HepG2 (cell line): ENCODE results near the gene FRS2. TPM values are rescaled to one million over a fixed set of nuclear protein-coding genes. Genes with fewer than 3 reads are reported as not detected.

ENCODE experiments used
- HDAC1 ChIP-seq: sonication (generic); formaldehyde crosslinking; IDR thresholded peaks from 2 replicates; pipeline ENCODE4 v1.5.1; 2020; ENCODE audit warnings: mild to moderate bottlenecking, missing genetic modification reagents
- HNRNPK ChIP-seq: fragments of 200-400 bp; formaldehyde crosslinking; IDR thresholded peaks from 2 replicates; pipeline ENCODE4 v1.6.1; 2018; ENCODE audit warnings: low read length, low read depth, moderate library complexity, mild to moderate bottlenecking; ENCODE audit not compliant: poor library complexity, severe bottlenecking
- MEIS2 ChIP-seq: sonication (generic); formaldehyde crosslinking; IDR thresholded peaks from 2 replicates; pipeline ENCODE4 v1.9.0; 2021; ENCODE audit warnings: mild to moderate bottlenecking, missing genetic modification reagents
- PCBP1 ChIP-seq: fragments of 200-400 bp; formaldehyde crosslinking; IDR thresholded peaks from 2 replicates; pipeline ENCODE4 v1.6.1; 2017; ENCODE audit warnings: mild to moderate bottlenecking, low read depth, low read length, borderline replicate concordance
- PHF5A ChIP-seq: IDR thresholded peaks from one replicate; pipeline ENCODE4 v1.6.1; 2018; ENCODE audit warnings: low read depth, missing genetic modification reagents; ENCODE audit not compliant: unreplicated experiment
- XBP1 ChIP-seq: sonication (generic); formaldehyde crosslinking; IDR thresholded peaks from 2 replicates; pipeline ENCODE4 v1.5.0; 2020; ENCODE audit warnings: missing genetic modification reagents
- ZFP82 ChIP-seq: sonication (generic); formaldehyde crosslinking; IDR thresholded peaks from 2 replicates; pipeline ENCODE4 v1.5.1; 2020; ENCODE audit warnings: mild to moderate bottlenecking, missing genetic modification reagents, borderline replicate concordance
- ZNF350 ChIP-seq: sonication (generic); formaldehyde crosslinking; IDR thresholded peaks from 2 replicates; pipeline ENCODE4 v1.4.0; 2020; ENCODE audit warnings: mild to moderate bottlenecking, low read depth, missing genetic modification reagents, borderline replicate concordance
- ZNF547 ChIP-seq: sonication (generic); formaldehyde crosslinking; IDR thresholded peaks from 2 replicates; pipeline ENCODE4 v1.5.1; 2020; ENCODE audit warnings: mild to moderate bottlenecking, missing genetic modification reagents
- ZNF569 ChIP-seq: sonication (generic); formaldehyde crosslinking; IDR thresholded peaks from 2 replicates; pipeline ENCODE4 v1.5.0; 2020; ENCODE audit warnings: mild to moderate bottlenecking, missing genetic modification reagents, moderate library complexity, borderline replicate concordance
- ZNF607 ChIP-seq: sonication (generic); formaldehyde crosslinking; IDR thresholded peaks from 2 replicates; pipeline ENCODE4 v1.5.1; 2020; ENCODE audit warnings: missing genetic modification reagents, mild to moderate bottlenecking, borderline replicate concordance
- ZNF7 ChIP-seq: IDR thresholded peaks from 2 replicates; pipeline ENCODE4 v1.6.1; 2016; ENCODE audit warnings: missing biosample characterization, missing genetic modification reagents
- ZNF841 ChIP-seq: sonication (generic); formaldehyde crosslinking; IDR thresholded peaks from 2 replicates; pipeline ENCODE4 v1.8.1; 2023; ENCODE audit warnings: missing genetic modification reagents, borderline replicate concordance
- ZSCAN21 ChIP-seq: sonication (generic); formaldehyde crosslinking; IDR thresholded peaks from 2 replicates; pipeline ENCODE4 v1.8.0; 2022; ENCODE audit warnings: mild to moderate bottlenecking, missing genetic modification reagents, moderate library complexity, borderline replicate concordance
- polyA plus RNA-seq, 8 experiments: library from polyadenylated mRNA; depleted of rRNA in 3 of 8; stranded (reverse) in 7 of 8; unstranded in 1 of 8; fragments of >200 nt; fragmentation: Illumina TruSeq in 4 of 8; extraction: Trizol in 4 of 8; gene quantifications; 2 replicates each; pipeline versions ENCODE4 v1.2.1 to v1.2.3, GENCODE V29; 2011 to 2016; ENCODE audit warnings: low read depth in 4 of 8, missing spikeins in 1 of 8, mixed read lengths in 1 of 8; ENCODE audit not compliant: insufficient read depth in 1 of 8
- total RNA-seq, 5 experiments: library from RNA; depleted of rRNA; stranded (reverse); fragments of >200 nt; fragmentation: Illumina TruSeq; extraction: Trizol; gene quantifications; 2 replicates each; pipeline ENCODE4 v1.2.3, GENCODE V29; 2016; ENCODE audit warnings: low read depth in 1 of 5
- TF ChIP-seq, protein P1 (sequence below), 2 experiments: sonication (generic) in 1 of 2; formaldehyde crosslinking in 1 of 2; IDR thresholded peaks; 2 replicates each; pipeline versions ENCODE4 v1.5.1 to v1.6.1; 2011 to 2020; ENCODE audit warnings: borderline replicate concordance in 1 of 2, low read depth in 1 of 2, low read length in 1 of 2, mild to moderate bottlenecking in 1 of 2, missing genetic modification reagents in 1 of 2, moderate library complexity in 1 of 2
- TF ChIP-seq, protein P2 (sequence below): fragments of 450-650 bp; IDR thresholded peaks from 2 replicates; pipeline ENCODE4 v1.6.1; 2017
- TF ChIP-seq, protein P3 (sequence below): sonication (generic); formaldehyde crosslinking; IDR thresholded peaks from 2 replicates; pipeline ENCODE4 v1.4.0; 2020; ENCODE audit warnings: missing genetic modification reagents
- TF ChIP-seq, protein P4 (sequence below): sonication (generic); formaldehyde crosslinking; IDR thresholded peaks from 2 replicates; pipeline ENCODE4 v1.8.0; 2022; ENCODE audit warnings: missing genetic modification reagents, mild to moderate bottlenecking, moderate library complexity, borderline replicate concordance

The FRS2 gene
- total and polyA plus RNA-seq, 2 of the 13 experiments (the other 11 are each of a cell fraction or from before 2014, with no cell fraction given), result 8.3 to 16.8 TPM

DNA sequence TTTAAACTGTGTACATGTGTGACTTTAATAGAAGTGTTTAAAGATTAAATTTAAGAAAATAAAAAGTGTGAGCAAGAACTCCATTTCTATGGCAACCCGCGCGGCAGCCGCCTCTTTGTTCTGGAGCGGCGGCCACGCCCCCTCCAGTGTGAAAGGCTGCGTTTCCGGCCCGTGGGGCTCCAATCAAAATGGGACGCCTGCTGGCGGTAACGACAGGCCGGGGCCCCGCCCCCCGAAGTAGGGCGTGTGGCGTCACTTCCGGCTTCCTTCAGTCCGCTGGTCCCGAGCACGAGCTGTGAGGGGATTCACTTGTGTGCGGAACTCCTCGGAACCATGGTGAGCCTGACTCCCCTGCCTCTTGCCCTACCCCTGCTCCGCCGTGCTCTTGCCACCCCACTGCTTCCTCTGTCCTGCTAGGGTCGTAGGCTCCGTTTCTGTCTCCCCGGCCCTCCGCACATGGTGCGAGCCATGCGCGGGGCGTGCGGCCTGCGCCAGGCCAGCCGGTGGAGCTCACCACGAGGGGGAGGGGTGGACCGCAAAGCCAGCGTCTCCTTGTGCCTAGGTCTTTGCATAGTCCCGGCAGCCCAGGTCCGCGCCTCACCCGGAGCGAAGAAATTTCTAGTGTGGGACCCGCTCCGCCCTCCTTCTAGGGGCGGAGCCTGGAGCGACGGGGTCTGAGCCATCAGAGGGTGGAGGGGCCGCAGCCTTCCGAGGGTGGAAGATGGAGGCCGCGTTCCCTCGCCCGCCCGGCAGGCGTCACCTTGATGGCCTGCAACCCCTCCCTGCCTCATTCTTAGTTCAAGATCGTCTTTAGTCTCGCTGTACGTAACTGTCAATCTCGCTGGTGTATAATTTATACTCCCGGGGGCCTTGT lies 115.2 kb downstream of the FRS2 start, which contains the start of gene CCT2 (continued):
- TF ChIP-seq, protein P1, sequence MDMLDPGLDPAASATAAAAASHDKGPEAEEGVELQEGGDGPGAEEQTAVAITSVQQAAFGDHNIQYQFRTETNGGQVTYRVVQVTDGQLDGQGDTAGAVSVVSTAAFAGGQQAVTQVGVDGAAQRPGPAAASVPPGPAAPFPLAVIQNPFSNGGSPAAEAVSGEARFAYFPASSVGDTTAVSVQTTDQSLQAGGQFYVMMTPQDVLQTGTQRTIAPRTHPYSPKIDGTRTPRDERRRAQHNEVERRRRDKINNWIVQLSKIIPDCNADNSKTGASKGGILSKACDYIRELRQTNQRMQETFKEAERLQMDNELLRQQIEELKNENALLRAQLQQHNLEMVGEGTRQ (IDR thresholded peaks at IDR 0.05; ENCODE audit: low read depth, low read length), result no peak
- TF ChIP-seq, protein P1 (CRISPR knock-in tag; IDR thresholded peaks at IDR 0.05; ENCODE audit: borderline replicate concordance), result no peak
- TF ChIP-seq PCBP1 (no peak), XBP1 (CRISPR knock-in tag) (no peak), MEIS2 (CRISPR knock-in tag) (no peak), HDAC1 (CRISPR knock-in tag) (peak; percentile 97), ZNF569 (CRISPR knock-in tag) (0 out of 2 replicates have a peak, but pooled peaks have one; percentile 72), ZNF7 (no peak), ZFP82 (no peak), HNRNPK (peak; percentile 21), ZNF547 (CRISPR knock-in tag) (peak; percentile 92), ZNF350 (CRISPR knock-in tag) (peak; percentile 96), ZNF841 (no peak), ZNF607 (CRISPR knock-in tag) (peak; percentile 88), ZSCAN21 (peak; percentile 65; the same call in 1 of the 2 replicates), PHF5A (CRISPR knock-in tag) (peak; percentile 64)
- TF ChIP-seq, protein P2, sequence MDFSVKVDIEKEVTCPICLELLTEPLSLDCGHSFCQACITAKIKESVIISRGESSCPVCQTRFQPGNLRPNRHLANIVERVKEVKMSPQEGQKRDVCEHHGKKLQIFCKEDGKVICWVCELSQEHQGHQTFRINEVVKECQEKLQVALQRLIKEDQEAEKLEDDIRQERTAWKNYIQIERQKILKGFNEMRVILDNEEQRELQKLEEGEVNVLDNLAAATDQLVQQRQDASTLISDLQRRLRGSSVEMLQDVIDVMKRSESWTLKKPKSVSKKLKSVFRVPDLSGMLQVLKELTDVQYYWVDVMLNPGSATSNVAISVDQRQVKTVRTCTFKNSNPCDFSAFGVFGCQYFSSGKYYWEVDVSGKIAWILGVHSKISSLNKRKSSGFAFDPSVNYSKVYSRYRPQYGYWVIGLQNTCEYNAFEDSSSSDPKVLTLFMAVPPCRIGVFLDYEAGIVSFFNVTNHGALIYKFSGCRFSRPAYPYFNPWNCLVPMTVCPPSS, result no peak
- TF ChIP-seq, protein P3, sequence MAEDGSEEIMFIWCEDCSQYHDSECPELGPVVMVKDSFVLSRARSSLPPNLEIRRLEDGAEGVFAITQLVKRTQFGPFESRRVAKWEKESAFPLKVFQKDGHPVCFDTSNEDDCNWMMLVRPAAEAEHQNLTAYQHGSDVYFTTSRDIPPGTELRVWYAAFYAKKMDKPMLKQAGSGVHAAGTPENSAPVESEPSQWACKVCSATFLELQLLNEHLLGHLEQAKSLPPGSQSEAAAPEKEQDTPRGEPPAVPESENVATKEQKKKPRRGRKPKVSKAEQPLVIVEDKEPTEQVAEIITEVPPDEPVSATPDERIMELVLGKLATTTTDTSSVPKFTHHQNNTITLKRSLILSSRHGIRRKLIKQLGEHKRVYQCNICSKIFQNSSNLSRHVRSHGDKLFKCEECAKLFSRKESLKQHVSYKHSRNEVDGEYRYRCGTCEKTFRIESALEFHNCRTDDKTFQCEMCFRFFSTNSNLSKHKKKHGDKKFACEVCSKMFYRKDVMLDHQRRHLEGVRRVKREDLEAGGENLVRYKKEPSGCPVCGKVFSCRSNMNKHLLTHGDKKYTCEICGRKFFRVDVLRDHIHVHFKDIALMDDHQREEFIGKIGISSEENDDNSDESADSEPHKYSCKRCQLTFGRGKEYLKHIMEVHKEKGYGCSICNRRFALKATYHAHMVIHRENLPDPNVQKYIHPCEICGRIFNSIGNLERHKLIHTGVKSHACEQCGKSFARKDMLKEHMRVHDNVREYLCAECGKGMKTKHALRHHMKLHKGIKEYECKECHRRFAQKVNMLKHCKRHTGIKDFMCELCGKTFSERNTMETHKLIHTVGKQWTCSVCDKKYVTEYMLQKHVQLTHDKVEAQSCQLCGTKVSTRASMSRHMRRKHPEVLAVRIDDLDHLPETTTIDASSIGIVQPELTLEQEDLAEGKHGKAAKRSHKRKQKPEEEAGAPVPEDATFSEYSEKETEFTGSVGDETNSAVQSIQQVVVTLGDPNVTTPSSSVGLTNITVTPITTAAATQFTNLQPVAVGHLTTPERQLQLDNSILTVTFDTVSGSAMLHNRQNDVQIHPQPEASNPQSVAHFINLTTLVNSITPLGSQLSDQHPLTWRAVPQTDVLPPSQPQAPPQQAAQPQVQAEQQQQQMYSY (CRISPR knock-in tag), result 0 out of 2 replicates have a peak, but pooled peaks have one; percentile 22
- TF ChIP-seq, protein P4, sequence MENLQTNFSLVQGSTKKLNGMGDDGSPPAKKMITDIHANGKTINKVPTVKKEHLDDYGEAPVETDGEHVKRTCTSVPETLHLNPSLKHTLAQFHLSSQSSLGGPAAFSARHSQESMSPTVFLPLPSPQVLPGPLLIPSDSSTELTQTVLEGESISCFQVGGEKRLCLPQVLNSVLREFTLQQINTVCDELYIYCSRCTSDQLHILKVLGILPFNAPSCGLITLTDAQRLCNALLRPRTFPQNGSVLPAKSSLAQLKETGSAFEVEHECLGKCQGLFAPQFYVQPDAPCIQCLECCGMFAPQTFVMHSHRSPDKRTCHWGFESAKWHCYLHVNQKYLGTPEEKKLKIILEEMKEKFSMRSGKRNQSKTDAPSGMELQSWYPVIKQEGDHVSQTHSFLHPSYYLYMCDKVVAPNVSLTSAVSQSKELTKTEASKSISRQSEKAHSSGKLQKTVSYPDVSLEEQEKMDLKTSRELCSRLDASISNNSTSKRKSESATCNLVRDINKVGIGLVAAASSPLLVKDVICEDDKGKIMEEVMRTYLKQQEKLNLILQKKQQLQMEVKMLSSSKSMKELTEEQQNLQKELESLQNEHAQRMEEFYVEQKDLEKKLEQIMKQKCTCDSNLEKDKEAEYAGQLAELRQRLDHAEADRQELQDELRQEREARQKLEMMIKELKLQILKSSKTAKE (CRISPR knock-in tag), result no peak
